Hepatocyte (in vitro differentiated cells): ENCODE measurements around the gene CYP4F22. TPM values are rescaled to one million over a fixed set of nuclear protein-coding genes. Genes with fewer than 3 reads are reported as not detected.

Experiments used
- DNase-seq: peaks from one replicate; pipeline ENCODE4 v3.0.0-alpha.2; 2016; ENCODE audit warnings: low spot score
- H2AFZ ChIP-seq: fragments of 200-600 bp; sonication (generic); 2 replicates; pipeline ENCODE4 v1.6.0; 2016; ENCODE audit warnings: antibody characterized with exemption, mild to moderate bottlenecking
- H3K27ac ChIP-seq: fragments of 200-600 bp; sonication (generic); 2 replicates; pipeline ENCODE4 v1.5.1; 2016; ENCODE audit warnings: mild to moderate bottlenecking
- H3K27me3 ChIP-seq: fragments of 200-600 bp; sonication (generic); 2 replicates; pipeline ENCODE4 v1.6.1; 2016
- H3K36me3 ChIP-seq: fragments of 200-600 bp; sonication (generic); replicated peaks from 2 replicates; pipeline ENCODE4 v1.5.1; 2016; ENCODE audit warnings: low read depth; ENCODE audit not compliant: insufficient read depth
- H3K4me1 ChIP-seq: fragments of 200-600 bp; sonication (generic); 2 replicates; pipeline ENCODE4 v1.5.1; 2016; ENCODE audit warnings: mild to moderate bottlenecking, moderate library complexity; ENCODE audit not compliant: insufficient read depth
- H3K4me2 ChIP-seq: fragments of 200-600 bp; sonication (generic); 2 replicates; pipeline ENCODE4 v1.6.0; 2016
- H3K4me3 ChIP-seq: fragments of 200-600 bp; sonication (generic); 2 replicates; pipeline ENCODE4 v1.5.1; 2016; ENCODE audit warnings: mild to moderate bottlenecking
- H3K79me2 ChIP-seq: fragments of 200-600 bp; sonication (generic); 2 replicates; pipeline ENCODE4 v1.6.0; 2017; ENCODE audit warnings: mild to moderate bottlenecking
- H3K9me2 ChIP-seq: fragments of 200-600 bp; sonication (generic); replicated peaks from 2 replicates; pipeline ENCODE4 v1.6.0; 2017; ENCODE audit warnings: mild to moderate bottlenecking; ENCODE audit not compliant: insufficient read depth
- H3K9me3 ChIP-seq: fragments of 200-600 bp; sonication (generic); 2 replicates; pipeline ENCODE4 v1.5.1; 2016; ENCODE audit warnings: low read depth, mild to moderate bottlenecking
- H4K20me1 ChIP-seq: fragments of 200-600 bp; sonication (generic); 2 replicates; pipeline ENCODE4 v1.6.0; 2016; ENCODE audit warnings: mild to moderate bottlenecking; ENCODE audit not compliant: insufficient read depth, poor library complexity, severe bottlenecking
- CTCF ChIP-seq: fragments of 200-600 bp; sonication (generic); IDR thresholded peaks from 2 replicates; pipeline ENCODE4 v1.5.1; 2016; ENCODE audit warnings: antibody characterized with exemption, mild to moderate bottlenecking; ENCODE audit not compliant: poor library complexity
- EZH2 ChIP-seq: fragments of 200-600 bp; sonication (generic); IDR thresholded peaks from 2 replicates; pipeline ENCODE4 v1.6.1; 2016; ENCODE audit warnings: antibody characterized with exemption, mild to moderate bottlenecking, borderline replicate concordance
- EZH2phosphoT487 ChIP-seq: fragments of 200-600 bp; sonication (generic); IDR thresholded peaks from one replicate; pipeline ENCODE4 v1.6.1; 2018; ENCODE audit warnings: antibody characterized with exemption, mild to moderate bottlenecking, low read depth, moderate library complexity; ENCODE audit not compliant: unreplicated experiment, severe bottlenecking
- WGBS: methylation state at CpG from one replicate; pipeline ENCODE4 v1.1.6; 2016; ENCODE audit warnings: low lambda C conversion rate; ENCODE audit errors: missing lambda C conversion rate; 5-methylcytosine and 5-hydroxymethylcytosine counted together
- polyA plus RNA-seq: library from polyadenylated mRNA; unstranded; fragments of >200 nt; fragmentation: Nextera tagmentation; extraction: Ambion mirVana; gene quantifications from 2 replicates; pipeline ENCODE4 v1.2.1, GENCODE V29; 2016
- total RNA-seq: library from RNA; depleted of rRNA; stranded (reverse); fragments of >200 nt; gene quantifications from 2 replicates; pipeline ENCODE4 v1.2.3, GENCODE V29; 2014

The CYP4F22 gene
- total and polyA plus RNA-seq, 2 experiments from 2014 or later = not detected

- no peak for DNase-seq
- H3K27ac ChIP-seq = no peak overlapping the region
- WGBS = 78% methylated on average over 2 of the region's 2 CpGs
- no peaks in the 10 kb centered on the region for H3K9me3 ChIP-seq
- no peaks in the 10 kb centered on the region for H3K27me3 ChIP-seq
- no peak overlapping the region for H2AFZ ChIP-seq
- TF ChIP-seq CTCF = no peak
- TF ChIP-seq EZH2 = no peak
- no peak for TF ChIP-seq EZH2phosphoT487
- H3K4me3 ChIP-seq = no peak overlapping the region
- H3K4me1 ChIP-seq = no peaks in the 10 kb centered on the region
- no peaks in the 10 kb centered on the region for H3K36me3 ChIP-seq
- H3K4me2 ChIP-seq = no peak overlapping the region
- H4K20me1 ChIP-seq = no peaks in the 10 kb centered on the region
- no peaks in the 10 kb centered on the region for H3K9me2 ChIP-seq
- no peaks in the 10 kb centered on the region for H3K79me2 ChIP-seq
Observed at GRCh38 chr19:15526408-15526807, 18.1 kb downstream of the CYP4F22 start.

GRCh38 chr19:15527705-15528104 is 19.4 kb downstream of the CYP4F22 start:
- H3K9me2 ChIP-seq = no peaks in the 10 kb centered on the region
- WGBS = 38% methylated on average over 3 of the region's 3 CpGs
- DNase-seq = no peak
- H2AFZ ChIP-seq = no peak overlapping the region
- H3K4me1 ChIP-seq = no peaks in the 10 kb centered on the region
- no peaks in the 10 kb centered on the region for H3K36me3 ChIP-seq
- no peaks in the 10 kb centered on the region for H3K79me2 ChIP-seq
- no peak overlapping the region for H3K4me3 ChIP-seq
- H4K20me1 ChIP-seq = no peaks in the 10 kb centered on the region
- TF ChIP-seq EZH2phosphoT487 (no peak), EZH2 (no peak), CTCF (no peak)
- no peak overlapping the region for H3K4me2 ChIP-seq
- no peaks in the 10 kb centered on the region for H3K9me3 ChIP-seq
- H3K27me3 ChIP-seq = no peaks in the 10 kb centered on the region
- H3K27ac ChIP-seq = no peak overlapping the region

- no peaks in the 10 kb centered on the region for H3K79me2 ChIP-seq
- TF ChIP-seq EZH2phosphoT487 (no peak), EZH2 (no peak), CTCF (no peak)
- H3K9me2 ChIP-seq = no peaks in the 10 kb centered on the region
- H2AFZ ChIP-seq = no peak overlapping the region
- H4K20me1 ChIP-seq = no peaks in the 10 kb centered on the region
- DNase-seq = no peak
- H3K36me3 ChIP-seq = no peaks in the 10 kb centered on the region
- no peak overlapping the region for H3K27ac ChIP-seq
- H3K27me3 ChIP-seq = no peaks in the 10 kb centered on the region
- H3K4me3 ChIP-seq = no peak overlapping the region
- H3K9me3 ChIP-seq = no peaks in the 10 kb centered on the region
- H3K4me1 ChIP-seq = no peaks in the 10 kb centered on the region
- H3K4me2 ChIP-seq = no peak overlapping the region
- WGBS = 57% methylated on average over 8 of the region's 8 CpGs
Observed at GRCh38 chr19:15529774-15530372, 21.5 kb downstream of the CYP4F22 start.
